Measurements from ENCODE around the gene BMP7. TPM values are rescaled to one million over a fixed set of nuclear protein-coding genes. Genes with fewer than 3 reads are reported as not detected.

BMP7 gene
- total and polyA plus RNA-seq, 9 of the 15 experiments (the other 6 are each of a cell fraction or from before 2014, with no cell fraction given), result 0.18 TPM; not detected in 8

DNA sequence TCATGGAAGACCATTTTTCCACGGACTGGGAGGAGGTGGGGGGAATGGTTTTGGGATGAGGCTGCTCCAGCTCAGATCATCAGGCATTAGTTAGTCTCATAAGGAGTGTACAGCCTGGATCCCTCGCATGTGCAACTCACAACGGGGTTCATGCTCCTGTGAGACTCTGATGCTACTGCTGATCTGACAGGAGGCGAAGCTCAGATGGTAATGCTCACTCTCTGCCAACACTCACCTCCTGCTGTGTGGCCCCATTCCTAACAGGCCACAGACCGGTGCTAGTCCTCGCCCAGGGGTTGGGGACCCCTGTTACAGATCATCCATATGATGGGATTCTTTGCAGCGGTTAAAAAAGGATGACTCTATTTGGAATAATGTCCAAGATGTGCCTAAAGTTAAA is 27.6 kb upstream of the BMP7 start:
- no peak overlapping the region for H3K4me2 ChIP-seq (ENCODE audit: insufficient read depth, low read length)
- no peaks in the 10 kb centered on the region for H3K4me1 ChIP-seq (replicated peaks in 1 of 2; ENCODE audit: control insufficient read depth in 2 of 2, insufficient read depth in 2 of 2, low read length in 2 of 2)
- no peaks in the 10 kb centered on the region for H3K79me2 ChIP-seq (ENCODE audit: control insufficient read depth, insufficient read depth, low read length)
- DNase-seq (ENCODE audit: extremely low read depth in 1 of 4, low spot score in 3 of 4) (no peak), FAIRE-seq (no peak), ATAC-seq (no peak)
- H2AFZ ChIP-seq (ENCODE audit: low read depth, low read length), result no peak overlapping the region
- ChIA-PET CTCF (ENCODE audit: low intra/inter-chr PET ratio) (no interaction called here), POLR2A (interaction anchor here (0.6 to 1.3 kb wide), 2 partner anchors 13 to 1287 kb away, joined by 3 to 5 read pairs; no protein-coding TSS in a partner anchor)
- H3K9ac ChIP-seq (ENCODE audit: insufficient read depth in 1 of 2, low read depth in 2 of 2, low read length in 2 of 2), result no peak overlapping the region
- intact Hi-C loops (cut with micrococcal nuclease), result no loop called here
- H3K36me3 ChIP-seq (ENCODE audit: control insufficient read depth, insufficient read depth, low read length), result no peaks in the 10 kb centered on the region
- H3K27ac ChIP-seq (ENCODE audit: extremely low read depth, low read depth, low read length), result no peak overlapping the region
- H3K4me3 ChIP-seq, result no peak overlapping the region
- no TSS peak for BruUV-seq (replicated peaks)
- no peaks in the 10 kb centered on the region for H3K9me3 ChIP-seq (replicated peaks; ENCODE audit: control insufficient read depth, insufficient read depth, low read depth, low read length)
- in situ Hi-C loops (cut with MboI), result no loop called here
- no peak for TF ChIP-seq EHMT2 (IDR thresholded peaks at IDR 0.05)
- TF ChIP-seq, protein P1, sequence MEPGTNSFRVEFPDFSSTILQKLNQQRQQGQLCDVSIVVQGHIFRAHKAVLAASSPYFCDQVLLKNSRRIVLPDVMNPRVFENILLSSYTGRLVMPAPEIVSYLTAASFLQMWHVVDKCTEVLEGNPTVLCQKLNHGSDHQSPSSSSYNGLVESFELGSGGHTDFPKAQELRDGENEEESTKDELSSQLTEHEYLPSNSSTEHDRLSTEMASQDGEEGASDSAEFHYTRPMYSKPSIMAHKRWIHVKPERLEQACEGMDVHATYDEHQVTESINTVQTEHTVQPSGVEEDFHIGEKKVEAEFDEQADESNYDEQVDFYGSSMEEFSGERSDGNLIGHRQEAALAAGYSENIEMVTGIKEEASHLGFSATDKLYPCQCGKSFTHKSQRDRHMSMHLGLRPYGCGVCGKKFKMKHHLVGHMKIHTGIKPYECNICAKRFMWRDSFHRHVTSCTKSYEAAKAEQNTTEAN (CRISPR knock-in tag; IDR thresholded peaks at IDR 0.05), result no peak
- TF ChIP-seq, protein P2, sequence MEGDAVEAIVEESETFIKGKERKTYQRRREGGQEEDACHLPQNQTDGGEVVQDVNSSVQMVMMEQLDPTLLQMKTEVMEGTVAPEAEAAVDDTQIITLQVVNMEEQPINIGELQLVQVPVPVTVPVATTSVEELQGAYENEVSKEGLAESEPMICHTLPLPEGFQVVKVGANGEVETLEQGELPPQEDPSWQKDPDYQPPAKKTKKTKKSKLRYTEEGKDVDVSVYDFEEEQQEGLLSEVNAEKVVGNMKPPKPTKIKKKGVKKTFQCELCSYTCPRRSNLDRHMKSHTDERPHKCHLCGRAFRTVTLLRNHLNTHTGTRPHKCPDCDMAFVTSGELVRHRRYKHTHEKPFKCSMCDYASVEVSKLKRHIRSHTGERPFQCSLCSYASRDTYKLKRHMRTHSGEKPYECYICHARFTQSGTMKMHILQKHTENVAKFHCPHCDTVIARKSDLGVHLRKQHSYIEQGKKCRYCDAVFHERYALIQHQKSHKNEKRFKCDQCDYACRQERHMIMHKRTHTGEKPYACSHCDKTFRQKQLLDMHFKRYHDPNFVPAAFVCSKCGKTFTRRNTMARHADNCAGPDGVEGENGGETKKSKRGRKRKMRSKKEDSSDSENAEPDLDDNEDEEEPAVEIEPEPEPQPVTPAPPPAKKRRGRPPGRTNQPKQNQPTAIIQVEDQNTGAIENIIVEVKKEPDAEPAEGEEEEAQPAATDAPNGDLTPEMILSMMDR (IDR thresholded peaks at IDR 0.05 in 2 of 3, conservative IDR thresholded peaks at IDR 0.05 in 1 of 3; ENCODE audit: insufficient read depth in 2 of 3, low read depth in 1 of 3, low read length in 3 of 3), result no peak
- no peaks in the 10 kb centered on the region for H4K20me1 ChIP-seq (replicated peaks; ENCODE audit: control insufficient read depth, insufficient read depth, low read length)
- WGBS (ENCODE audit: insufficient coverage, low coverage, missing lambda C conversion rate), result 2% methylated on average over 7 of the region's 7 CpGs
- peaks cover 13 to 56% of the 10 kb centered on the region in 2 experiments for H3K27me3 ChIP-seq (ENCODE audit: control insufficient read depth in 2 of 2, insufficient read depth in 2 of 2, low read length in 2 of 2)
- no peaks in the 10 kb centered on the region for H3K9me1 ChIP-seq (ENCODE audit: control insufficient read depth, insufficient read depth, low read length)

Measured in K562 (cell line).